PC-3 (cell line): ENCODE measurements around the gene KCNK6. TPM values are rescaled to one million over a fixed set of nuclear protein-coding genes. Genes with fewer than 3 reads are reported as not detected.

ENCODE experiments used
- ATAC-seq: fragments of 200-7000 bp; cut with Tn5 transposase; 2 replicates; pipeline ENCODE4 v1.9.1; 2020; ENCODE audit warnings: mild to moderate bottlenecking, moderate library complexity
- BruUV-seq: library from RNA; stranded (reverse); fragments of 400-500 nt; replicated peaks from 2 replicates; lab custom pipeline; 2021; lab: Mats Ljungman, UMichigan
- CTCF ChIA-PET: fragments of 300-600 bp; sonication (Branson Sonifier 250); formaldehyde crosslinking; loops from one replicate; lab custom pipeline; 2022; ENCODE audit warnings: antibody characterized with exemption; lab: Charles Lee
- POLR2A ChIA-PET: fragments of 300-600 bp; sonication (Branson Sonifier 250); formaldehyde crosslinking; loops from one replicate; lab custom pipeline; 2022; ENCODE audit warnings: antibody characterized with exemption; ENCODE audit not compliant: unreplicated experiment; lab: Charles Lee
- DNase-seq: peaks from one replicate; pipeline ENCODE4 v3.0.0-alpha.2; 2015
- H2AFZ ChIP-seq: fragments of 300-600 bp; sonication (generic); 2 replicates; pipeline ENCODE4 v1.6.0; 2016; ENCODE audit warnings: antibody characterized with exemption, low read length
- H3F3A ChIP-seq: fragments of 300-600 bp; sonication (generic); one replicate; pipeline ENCODE4 v1.6.0; 2017; ENCODE audit warnings: antibody characterized with exemption, low read length, control low read depth, mild to moderate bottlenecking; ENCODE audit not compliant: unreplicated experiment
- H3K27ac ChIP-seq: fragments of 300-600 bp; sonication (generic); 2 replicates; pipeline ENCODE4 v1.5.1; 2016; ENCODE audit warnings: mild to moderate bottlenecking, low read length
- H3K27me3 ChIP-seq: fragments of 300-600 bp; sonication (generic); 2 replicates; pipeline ENCODE4 v1.6.1; 2016; ENCODE audit warnings: low read length, mixed read lengths
- H3K36me3 ChIP-seq: fragments of 300-600 bp; sonication (generic); 2 replicates; pipeline ENCODE4 v1.6.1; 2016; ENCODE audit warnings: low read depth, mixed run types, low read length, mixed read lengths
- H3K4me1 ChIP-seq: fragments of 300-600 bp; sonication (generic); 2 replicates; pipeline ENCODE4 v1.5.1; 2016; ENCODE audit warnings: low read length; ENCODE audit not compliant: insufficient read depth
- H3K4me2 ChIP-seq: fragments of 300-600 bp; sonication (generic); 2 replicates; pipeline ENCODE4 v1.6.0; 2016; ENCODE audit warnings: low read length
- H3K4me3 ChIP-seq: fragments of 300-600 bp; sonication (generic); 2 replicates; pipeline ENCODE4 v1.5.1; 2016; ENCODE audit warnings: mild to moderate bottlenecking, low read length, mixed read lengths
- H3K79me2 ChIP-seq: fragments of 300-600 bp; sonication (generic); 2 replicates; pipeline ENCODE4 v1.6.1; 2017; ENCODE audit warnings: low read length, mixed read lengths
- H3K9ac ChIP-seq: fragments of 300-600 bp; sonication (generic); 2 replicates; pipeline ENCODE4 v1.6.0; 2016; ENCODE audit warnings: mild to moderate bottlenecking, low read length
- H3K9me2 ChIP-seq: fragments of 300-600 bp; sonication (generic); replicated peaks from 2 replicates; pipeline ENCODE4 v1.6.1; 2016; ENCODE audit warnings: mixed run types, low read length, mixed read lengths
- H3K9me3 ChIP-seq: fragments of 300-600 bp; sonication (generic); 2 replicates; pipeline ENCODE4 v1.6.1; 2016; ENCODE audit warnings: low read length, mixed read lengths
- H4K20me1 ChIP-seq: fragments of 300-600 bp; sonication (generic); 2 replicates; pipeline ENCODE4 v1.6.1; 2016; ENCODE audit warnings: low read length, mixed read lengths
- CTCF ChIP-seq: fragments of 300-600 bp; sonication (generic); conservative IDR thresholded peaks from 2 replicates; pipeline ENCODE4 v1.5.1; 2017; ENCODE audit warnings: antibody characterized with exemption, low read depth, mild to moderate bottlenecking, low read length
- EZH2 ChIP-seq: fragments of 300-600 bp; sonication (generic); IDR thresholded peaks from one replicate; pipeline ENCODE4 v1.6.1; 2017; ENCODE audit warnings: antibody characterized with exemption, mild to moderate bottlenecking, low read length; ENCODE audit not compliant: unreplicated experiment
- EZH2phosphoT487 ChIP-seq: fragments of 300-600 bp; sonication (generic); IDR thresholded peaks from 2 replicates; pipeline ENCODE4 v1.6.1; 2018; ENCODE audit warnings: mild to moderate bottlenecking, antibody characterized with exemption, low read length, borderline replicate concordance
- intact Hi-C: fragments of 100-400 bp; cut with micrococcal nuclease; formaldehyde crosslinking; loops from 2 replicates; pipeline ENCODE4 v1.9.0; 2023
- total RNA-seq: library from RNA; depleted of rRNA; stranded (reverse); fragments of >200 nt; gene quantifications from 2 replicates; pipeline ENCODE4 v1.2.3, GENCODE V29; 2014

The KCNK6 gene
- total RNA-seq, 1 experiment from 2014 or later: 3.3 TPM

GRCh38 chr19:38340927-38341326, 21.3 kb downstream of the KCNK6 start:
- Histone ChIP-seq H3F3A (no peaks in the 10 kb centered on the region), H3K9ac (no peak overlapping the region), H3K9me2 (no peaks in the 10 kb centered on the region), H3K4me2 (no peak overlapping the region), H2AFZ (no peak overlapping the region), H3K27me3 (no peaks in the 10 kb centered on the region), H3K4me3 (no peak overlapping the region), H3K9me3 (no peaks in the 10 kb centered on the region), H3K4me1 (peaks cover 4% of the 10 kb centered on the region; the same call in 1 of the 2 replicates), H3K79me2 (no peaks in the 10 kb centered on the region), H3K27ac (no peak overlapping the region), H4K20me1 (no peaks in the 10 kb centered on the region), H3K36me3 (no peaks in the 10 kb centered on the region)
- CTCF ChIA-PET: no interaction called here
- no peak for ATAC-seq
- TF ChIP-seq EZH2 (no peak), EZH2phosphoT487 (no peak), CTCF (no peak)
- intact Hi-C loops: no loop called here
- no peak for DNase-seq
- BruUV-seq: no TSS peak
- POLR2A ChIA-PET: no interaction called here

- Histone ChIP-seq H3K9me2 (no peaks in the 10 kb centered on the region), H3F3A (no peaks in the 10 kb centered on the region), H2AFZ (no peak overlapping the region), H3K27me3 (no peaks in the 10 kb centered on the region), H3K79me2 (no peaks in the 10 kb centered on the region), H3K4me2 (no peak overlapping the region), H3K9ac (no peak overlapping the region), H3K4me1 (no peaks in the 10 kb centered on the region), H3K4me3 (no peak overlapping the region), H3K27ac (no peak overlapping the region), H3K9me3 (no peaks in the 10 kb centered on the region), H4K20me1 (no peaks in the 10 kb centered on the region), H3K36me3 (no peaks in the 10 kb centered on the region)
- TF ChIP-seq EZH2 (no peak), EZH2phosphoT487 (no peak), CTCF (no peak)
- POLR2A ChIA-PET: no interaction called here
- intact Hi-C loops: no loop called here
- BruUV-seq: no TSS peak
- ATAC-seq (no peak), DNase-seq (no peak)
- CTCF ChIA-PET: no interaction called here
Measured at GRCh38 chr19:38346837-38347236, 27.2 kb downstream of the KCNK6 start.

- ChIA-PET CTCF (no interaction called here), POLR2A (no interaction called here)
- DNase-seq (no peak), ATAC-seq (no peak)
- Histone ChIP-seq H2AFZ (no peak overlapping the region), H3K9me2 (no peaks in the 10 kb centered on the region), H3K79me2 (no peaks in the 10 kb centered on the region), H3K4me1 (no peaks in the 10 kb centered on the region), H3K4me3 (no peak overlapping the region), H3F3A (no peaks in the 10 kb centered on the region), H3K9me3 (no peaks in the 10 kb centered on the region), H3K9ac (no peak overlapping the region), H3K27ac (no peak overlapping the region), H3K4me2 (no peak overlapping the region), H3K36me3 (no peaks in the 10 kb centered on the region), H3K27me3 (no peaks in the 10 kb centered on the region), H4K20me1 (no peaks in the 10 kb centered on the region)
- TF ChIP-seq EZH2phosphoT487: no peak
- TF ChIP-seq CTCF: no peak
- TF ChIP-seq EZH2: no peak
- intact Hi-C loops: no loop called here
- no TSS peak for BruUV-seq
Measured at GRCh38 chr19:38350883-38351282, 31.2 kb downstream of the KCNK6 start.
